ENCODE data around the gene ZNF609.

DNA sequence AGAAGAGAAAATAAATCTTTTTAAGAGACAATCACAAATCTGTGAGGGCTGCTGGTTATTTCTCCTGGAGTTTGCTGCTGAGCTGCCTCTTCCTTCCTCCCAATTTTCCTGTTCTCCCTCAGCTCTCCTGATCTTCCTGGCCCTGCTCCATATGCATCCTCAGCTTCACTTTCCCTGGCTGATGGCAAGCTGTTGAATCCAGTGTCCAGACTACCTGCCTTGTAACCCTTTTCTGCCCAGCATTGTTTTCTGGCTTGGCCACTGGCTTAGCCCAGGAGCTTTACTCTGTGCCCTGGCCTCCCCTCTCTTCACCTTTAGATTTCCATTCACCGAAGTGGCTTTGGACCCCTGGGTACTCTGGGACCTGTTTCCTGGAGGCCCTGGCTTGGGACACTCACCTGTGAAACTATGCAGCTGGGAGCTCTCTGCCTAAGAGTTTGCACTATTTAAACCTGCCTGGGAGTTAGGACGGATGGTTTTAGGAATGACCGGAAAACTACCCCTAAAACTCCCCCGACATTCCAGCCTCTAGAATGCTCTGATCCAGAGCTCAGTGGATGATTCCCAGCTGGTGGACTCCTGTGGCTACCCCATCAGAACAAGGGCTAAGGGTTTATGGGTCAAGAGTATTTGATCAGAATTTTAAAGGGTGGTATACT, 225.0 kb downstream of the ZNF609 start:
- TF ChIP-seq ATF7 (IDR thresholded peaks at IDR 0.05; ENCODE audit: low read depth) (no peak), ZNF622 (IDR thresholded peaks at IDR 0.05) (no peak), CBX3 (IDR thresholded peaks at IDR 0.05; ENCODE audit: borderline replicate concordance, low read depth) (no peak), EZH2 (IDR thresholded peaks at IDR 0.05; ENCODE audit: borderline replicate concordance, control insufficient read depth, low read depth, low read length) (no peak)
- TF ChIP-seq, protein P1, sequence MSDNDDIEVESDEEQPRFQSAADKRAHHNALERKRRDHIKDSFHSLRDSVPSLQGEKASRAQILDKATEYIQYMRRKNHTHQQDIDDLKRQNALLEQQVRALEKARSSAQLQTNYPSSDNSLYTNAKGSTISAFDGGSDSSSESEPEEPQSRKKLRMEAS (IDR thresholded peaks at IDR 0.05; ENCODE audit: low read depth, low read length): no peak
